ENCODE results near the gene C1R.

DNA sequence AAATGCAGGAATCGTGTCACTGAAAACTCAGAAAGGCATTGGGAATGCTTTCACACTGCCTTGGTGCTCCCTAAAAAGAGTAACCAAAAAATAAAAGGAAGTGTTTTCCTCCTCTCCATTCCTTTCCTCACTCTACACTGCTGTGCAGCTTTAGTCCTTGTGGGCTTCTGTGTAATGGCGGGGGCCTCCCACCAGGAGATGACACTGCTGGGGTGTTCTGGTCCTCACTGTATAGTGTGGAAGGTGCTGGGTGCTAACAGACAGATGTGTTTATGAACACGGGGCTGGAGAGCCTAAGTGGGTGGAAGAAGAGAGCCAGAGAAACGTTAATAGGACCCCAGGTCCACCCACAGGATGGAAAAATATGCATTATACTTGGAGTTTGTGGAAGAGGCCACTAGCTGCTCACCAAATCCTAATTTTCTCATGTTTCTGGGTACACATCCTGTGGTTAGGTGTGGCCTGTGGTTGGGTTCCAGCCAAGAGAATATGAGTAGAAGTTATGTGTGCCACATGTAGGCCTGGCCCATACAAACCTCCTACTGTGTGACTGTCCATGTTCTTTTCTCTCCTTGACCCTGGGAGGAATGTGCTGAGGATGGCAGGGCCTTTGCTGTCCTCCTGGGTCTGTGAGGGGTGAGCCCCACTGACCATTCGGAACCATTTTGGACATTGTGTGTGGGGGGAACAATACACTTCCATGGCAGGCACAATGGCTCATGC is 45.7 kb downstream of the C1R start:
- TF ChIP-seq, protein P1, sequence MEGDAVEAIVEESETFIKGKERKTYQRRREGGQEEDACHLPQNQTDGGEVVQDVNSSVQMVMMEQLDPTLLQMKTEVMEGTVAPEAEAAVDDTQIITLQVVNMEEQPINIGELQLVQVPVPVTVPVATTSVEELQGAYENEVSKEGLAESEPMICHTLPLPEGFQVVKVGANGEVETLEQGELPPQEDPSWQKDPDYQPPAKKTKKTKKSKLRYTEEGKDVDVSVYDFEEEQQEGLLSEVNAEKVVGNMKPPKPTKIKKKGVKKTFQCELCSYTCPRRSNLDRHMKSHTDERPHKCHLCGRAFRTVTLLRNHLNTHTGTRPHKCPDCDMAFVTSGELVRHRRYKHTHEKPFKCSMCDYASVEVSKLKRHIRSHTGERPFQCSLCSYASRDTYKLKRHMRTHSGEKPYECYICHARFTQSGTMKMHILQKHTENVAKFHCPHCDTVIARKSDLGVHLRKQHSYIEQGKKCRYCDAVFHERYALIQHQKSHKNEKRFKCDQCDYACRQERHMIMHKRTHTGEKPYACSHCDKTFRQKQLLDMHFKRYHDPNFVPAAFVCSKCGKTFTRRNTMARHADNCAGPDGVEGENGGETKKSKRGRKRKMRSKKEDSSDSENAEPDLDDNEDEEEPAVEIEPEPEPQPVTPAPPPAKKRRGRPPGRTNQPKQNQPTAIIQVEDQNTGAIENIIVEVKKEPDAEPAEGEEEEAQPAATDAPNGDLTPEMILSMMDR (IDR thresholded peaks at IDR 0.05), result no peak
- no peak for TF ChIP-seq POLR2A (IDR thresholded peaks at IDR 0.05)

Data from lower leg skin (tissue), 3 donors.